Endodermal cell (in vitro differentiated cells): ENCODE data around the gene PSTPIP1. TPM values are rescaled to one million over a fixed set of nuclear protein-coding genes. Genes with fewer than 3 reads are reported as not detected.

Experiments
- DNase-seq: peaks from one replicate; pipeline ENCODE4 v3.0.0-alpha.2; 2017
- H3K27ac ChIP-seq: 2 replicates; pipeline ENCODE4 v1.5.1; 2013; ENCODE audit warnings: mild to moderate bottlenecking, low read depth, low read length, moderate library complexity
- H3K27me3 ChIP-seq: 2 replicates; pipeline ENCODE4 v1.6.1; 2013; ENCODE audit warnings: mild to moderate bottlenecking, low read length, moderate library complexity; ENCODE audit not compliant: insufficient read depth, control insufficient read depth, poor library complexity, severe bottlenecking
- H3K36me3 ChIP-seq: 2 replicates; pipeline ENCODE4 v1.7.0; 2013; ENCODE audit warnings: mild to moderate bottlenecking, low read length, moderate library complexity; ENCODE audit not compliant: control insufficient read depth, insufficient read depth
- H3K4me1 ChIP-seq: one replicate; pipeline ENCODE4 v1.7.0; 2013; ENCODE audit warnings: low read length; ENCODE audit not compliant: control insufficient read depth, insufficient read depth
- H3K4me3 ChIP-seq: 2 replicates; pipeline ENCODE4 v1.5.1; 2013; ENCODE audit warnings: mild to moderate bottlenecking, low read length, moderate library complexity
- H3K9ac ChIP-seq: 2 replicates; pipeline ENCODE4 v1.6.1; 2013; ENCODE audit warnings: mild to moderate bottlenecking, low read length, moderate library complexity; ENCODE audit not compliant: poor library complexity, severe bottlenecking; ENCODE audit errors: extremely low read depth
- H3K9me3 ChIP-seq: 2 replicates; pipeline ENCODE4 v1.6.1; 2013; ENCODE audit warnings: mild to moderate bottlenecking, low read length, moderate library complexity; ENCODE audit not compliant: control insufficient read depth
- H3K27ac Mint-ChIP-seq: 2 replicates; pipeline ENCODE4 v1.8.0; 2020; ENCODE audit warnings: mixed read lengths
- H3K27me3 Mint-ChIP-seq: 2 replicates; pipeline ENCODE4 v1.8.0; 2021; ENCODE audit warnings: mild to moderate bottlenecking, mixed read lengths; ENCODE audit not compliant: insufficient read depth
- H3K36me3 Mint-ChIP-seq: 2 replicates; pipeline ENCODE4 v1.8.0; 2020; ENCODE audit warnings: low read depth, mixed read lengths
- H3K4me1 Mint-ChIP-seq: 2 replicates; pipeline ENCODE4 v1.8.0; 2020; ENCODE audit warnings: mixed read lengths
- H3K4me3 Mint-ChIP-seq: 2 replicates; pipeline ENCODE4 v1.8.0; 2020; ENCODE audit warnings: mild to moderate bottlenecking, moderate library complexity, mixed read lengths
- H3K9me3 Mint-ChIP-seq: 2 replicates; pipeline ENCODE4 v1.8.0; 2020; ENCODE audit warnings: mild to moderate bottlenecking, mixed read lengths
- CTCF ChIP-seq: fragments of 200-600 bp; sonication (generic); conservative IDR thresholded peaks from 2 replicates; pipeline ENCODE4 v1.5.0; 2021; ENCODE audit warnings: antibody characterized with exemption, mild to moderate bottlenecking
- WGBS, 2 experiments: methylation state at CpG; one replicate each; pipeline versions ENCODE4 v1.1.5 to v1.1.7; 2013; ENCODE audit warnings: missing lambda C conversion rate in 2 of 2, mixed read lengths in 1 of 2; ENCODE audit not compliant: insufficient coverage in 1 of 2, insufficient read length in 1 of 2; 5-methylcytosine and 5-hydroxymethylcytosine counted together
- total RNA-seq, 2 donors: library from RNA; stranded (reverse); fragmentation: NEBNext Ultra II Directional in 1 of 2; extraction: Animal tissue kit (Norgen Biotek cat#: 25700) in 1 of 2; gene quantifications; 2 replicates in 1 of 2; 3 replicates in 1 of 2; pipeline ENCODE4 v1.2.1, GENCODE V29; 2021

Gene PSTPIP1
- total RNA-seq, 2 donors from 2014 or later: 0.29 to 1.5 TPM

GRCh38 chr15:77058468-77058867 is 63.5 kb downstream of the PSTPIP1 start:
- Histone ChIP-seq H3K36me3 (peaks cover 9% of the 10 kb centered on the region), H3K4me3 (no peak overlapping the region), H3K9ac (no peak overlapping the region), H3K27ac (no peak overlapping the region), H3K4me1 (no peaks in the 10 kb centered on the region), H3K27me3 (no peaks in the 10 kb centered on the region), H3K9me3 (no peaks in the 10 kb centered on the region)
- no peaks in the 10 kb centered on the region for H3K27me3 Mint-ChIP-seq
- peaks cover 7% of the 10 kb centered on the region for H3K36me3 Mint-ChIP-seq
- no peaks in the 10 kb centered on the region for H3K9me3 Mint-ChIP-seq
- 91 to 97% methylated on average over 3 of the region's 4 CpGs for WGBS, 2 experiments
- no peak overlapping the region for H3K4me3 Mint-ChIP-seq
- peaks cover 8% of the 10 kb centered on the region for H3K4me1 Mint-ChIP-seq
- no peak overlapping the region for H3K27ac Mint-ChIP-seq
- TF ChIP-seq CTCF: no peak
- no peak for DNase-seq

- Mint-ChIP-seq H3K9me3 (no peaks in the 10 kb centered on the region), H3K27me3 (no peaks in the 10 kb centered on the region), H3K27ac (no peak overlapping the region), H3K36me3 (no peaks in the 10 kb centered on the region), H3K4me1 (peaks cover 5% of the 10 kb centered on the region), H3K4me3 (no peak overlapping the region)
- Histone ChIP-seq H3K4me1 (no peaks in the 10 kb centered on the region), H3K9me3 (no peaks in the 10 kb centered on the region), H3K4me3 (no peak overlapping the region), H3K27ac (no peak overlapping the region), H3K9ac (no peak overlapping the region), H3K27me3 (no peaks in the 10 kb centered on the region), H3K36me3 (no peaks in the 10 kb centered on the region)
- 75% methylated on average over 2 of the region's 2 CpGs; no CpG with 5 or more reads in 1 of the 2 experiments for WGBS, 2 experiments
- DNase-seq: no peak
- TF ChIP-seq CTCF: no peak
Observed at GRCh38 chr15:77059786-77060361, 64.9 kb downstream of the PSTPIP1 start.

- Mint-ChIP-seq H3K27me3 (no peaks in the 10 kb centered on the region), H3K4me1 (peaks cover 5% of the 10 kb centered on the region), H3K9me3 (no peaks in the 10 kb centered on the region), H3K27ac (no peak overlapping the region), H3K36me3 (no peaks in the 10 kb centered on the region), H3K4me3 (no peak overlapping the region)
- no peak for DNase-seq
- no peak overlapping the region for H3K9ac ChIP-seq
- H3K27ac ChIP-seq: no peak overlapping the region
- H3K9me3 ChIP-seq: no peaks in the 10 kb centered on the region
- H3K4me3 ChIP-seq: no peak overlapping the region
- no peaks in the 10 kb centered on the region for H3K27me3 ChIP-seq
- no peaks in the 10 kb centered on the region for H3K4me1 ChIP-seq
- H3K36me3 ChIP-seq: no peaks in the 10 kb centered on the region
- no peak for TF ChIP-seq CTCF
Observed at GRCh38 chr15:77060546-77060945, 65.6 kb downstream of the PSTPIP1 start.
